Amniotic stem cell (primary cell): ENCODE results near the gene ASPM.

Experiments
- DNase-seq: peaks from one replicate; lab custom pipeline; 2025; lab: John Stamatoyannopoulos, UW

The ASPM gene

DNA sequence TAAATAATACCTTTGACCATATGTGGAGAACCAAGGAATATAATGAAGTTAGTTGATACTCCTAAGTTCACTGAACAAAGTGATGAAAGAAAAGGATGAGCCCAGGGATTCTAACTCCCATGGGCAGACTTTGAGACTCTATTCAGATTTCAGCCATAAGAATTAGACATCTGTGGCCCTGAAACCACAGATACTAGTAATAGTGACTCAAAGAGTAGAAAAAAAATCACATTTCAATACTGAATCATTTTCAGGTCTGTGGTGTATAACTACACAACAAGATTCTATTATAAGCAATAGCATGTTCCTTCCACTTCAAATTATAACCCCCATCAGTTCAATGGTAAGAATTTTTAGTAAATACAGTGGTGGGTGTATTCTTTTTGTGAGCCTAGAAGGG, 63.0 kb downstream of the ASPM start:
- no peak for DNase-seq

- no peak for DNase-seq
Observed at GRCh38 chr1:197081117-197081753, 65.2 kb downstream of the ASPM start.

DNA sequence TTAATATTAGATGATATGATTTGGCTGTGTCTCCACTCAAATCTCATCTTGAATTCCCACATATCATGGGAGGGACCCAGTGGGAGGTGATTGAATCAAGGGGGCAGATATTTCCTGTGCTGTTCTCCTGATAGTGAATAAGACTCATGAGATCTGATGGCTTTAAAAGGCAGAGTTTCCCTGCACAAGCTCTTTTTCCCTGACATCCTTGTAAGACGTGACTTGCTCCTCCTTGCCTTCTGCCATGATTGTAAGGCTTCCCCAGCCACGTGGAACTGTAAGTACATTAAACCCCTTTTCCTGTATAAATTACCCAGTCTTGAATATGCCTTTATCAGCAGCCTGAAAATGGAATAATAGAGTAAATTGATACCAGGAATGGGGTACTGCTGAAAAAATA, 66.1 kb downstream of the ASPM start:
- no peak for DNase-seq

- DNase-seq: no peak
Observed at GRCh38 chr1:197076585-197076984, 69.9 kb downstream of the ASPM start.

GRCh38 chr1:197073978-197074377, 72.5 kb downstream of the ASPM start:
- DNase-seq: no peak

DNA sequence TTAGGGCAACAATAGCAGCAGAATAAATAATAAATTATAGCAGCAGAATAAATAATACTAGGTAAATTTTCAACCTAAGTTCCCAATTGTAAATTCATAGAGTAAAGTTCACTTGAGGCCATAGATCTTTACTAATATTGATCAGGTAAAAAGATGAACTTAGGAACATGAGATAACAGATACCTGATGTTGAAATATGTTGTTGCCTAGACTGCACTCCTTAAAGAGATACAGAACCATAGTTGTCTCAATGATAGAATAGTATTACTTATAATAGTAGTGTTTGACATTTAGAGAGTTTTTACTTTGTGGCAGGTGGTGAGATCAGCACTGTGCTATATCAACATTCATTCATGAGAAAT, 79.0 kb downstream of the ASPM start:
- DNase-seq: no peak

- DNase-seq: no peak
Observed at GRCh38 chr1:197066719-197067456, 79.6 kb downstream of the ASPM start, which contains the start of gene F13B. Gene F13B (minus strand): TSS chr1:197067260. CDS start chr1:197067223, 37 bp downstream.

GRCh38 chr1:197066277-197066676, 80.2 kb downstream of the ASPM start:
- DNase-seq: no peak

DNA sequence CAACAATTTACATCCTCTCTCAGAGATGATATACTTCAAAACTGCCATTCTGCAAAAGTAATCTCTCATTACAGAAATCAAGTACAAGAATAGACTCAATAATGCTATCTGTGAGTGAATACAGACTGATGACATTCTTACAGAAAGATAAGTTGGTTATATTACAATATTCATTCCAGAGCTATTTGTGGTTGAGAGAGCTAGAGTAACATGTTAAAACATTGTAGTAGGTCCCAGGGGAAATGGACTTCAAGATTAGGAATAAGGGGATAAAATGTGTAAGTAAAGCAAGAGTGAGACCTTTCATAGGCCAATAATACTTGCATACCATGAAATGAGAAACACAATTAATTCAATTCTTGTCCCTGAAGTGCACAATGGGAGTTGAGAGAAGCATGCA, 80.9 kb downstream of the ASPM start:
- DNase-seq: peak; percentile 37

- no peak for DNase-seq
Observed at GRCh38 chr1:197063212-197063611, 83.3 kb downstream of the ASPM start.

DNA sequence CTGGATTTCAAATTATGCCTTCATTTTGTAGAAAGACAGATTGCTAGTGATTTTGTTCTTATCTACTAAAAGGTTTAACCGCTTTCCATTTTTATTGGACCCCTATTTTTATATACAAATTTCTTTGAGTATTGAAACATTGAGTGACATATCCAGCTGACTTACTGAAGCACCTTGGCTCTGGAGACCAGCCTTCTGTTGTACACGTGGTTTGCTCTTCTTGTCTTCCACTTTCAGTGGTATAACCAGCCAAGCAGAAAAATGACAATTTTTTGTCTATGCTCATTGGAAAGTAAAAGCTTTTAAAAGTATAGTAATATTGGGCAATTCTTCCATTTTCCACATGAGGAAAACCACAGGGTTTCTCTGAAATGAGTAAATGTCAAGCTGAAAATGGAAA, 83.8 kb downstream of the ASPM start:
- DNase-seq: no peak

GRCh38 chr1:197049100-197049499, 97.4 kb downstream of the ASPM start:
- DNase-seq: no peak

- DNase-seq: no peak
Observed at GRCh38 chr1:197042676-197043341, 103.7 kb downstream of the ASPM start.

GRCh38 chr1:197041486-197042353, 104.7 kb downstream of the ASPM start:
- no peak for DNase-seq

DNA sequence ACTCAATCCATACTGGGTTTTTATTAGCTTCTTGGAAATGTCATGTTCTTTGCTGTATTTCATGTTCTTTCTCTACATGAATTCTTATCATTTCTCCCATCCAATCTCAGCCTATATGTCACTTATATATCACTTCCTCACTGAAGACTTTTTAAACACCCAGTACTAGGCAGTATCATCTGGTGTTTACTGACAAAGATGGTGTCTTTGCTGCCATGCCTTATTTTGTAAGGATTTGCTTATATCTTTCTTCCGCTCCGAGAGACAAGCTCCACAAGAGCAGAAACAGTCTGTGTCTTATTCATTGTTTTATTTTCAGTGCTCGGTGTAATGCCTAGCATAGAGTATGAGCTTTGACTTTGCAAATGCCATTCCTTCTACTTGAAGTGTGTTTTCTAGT, 109.6 kb downstream of the ASPM start:
- no peak for DNase-seq

DNA sequence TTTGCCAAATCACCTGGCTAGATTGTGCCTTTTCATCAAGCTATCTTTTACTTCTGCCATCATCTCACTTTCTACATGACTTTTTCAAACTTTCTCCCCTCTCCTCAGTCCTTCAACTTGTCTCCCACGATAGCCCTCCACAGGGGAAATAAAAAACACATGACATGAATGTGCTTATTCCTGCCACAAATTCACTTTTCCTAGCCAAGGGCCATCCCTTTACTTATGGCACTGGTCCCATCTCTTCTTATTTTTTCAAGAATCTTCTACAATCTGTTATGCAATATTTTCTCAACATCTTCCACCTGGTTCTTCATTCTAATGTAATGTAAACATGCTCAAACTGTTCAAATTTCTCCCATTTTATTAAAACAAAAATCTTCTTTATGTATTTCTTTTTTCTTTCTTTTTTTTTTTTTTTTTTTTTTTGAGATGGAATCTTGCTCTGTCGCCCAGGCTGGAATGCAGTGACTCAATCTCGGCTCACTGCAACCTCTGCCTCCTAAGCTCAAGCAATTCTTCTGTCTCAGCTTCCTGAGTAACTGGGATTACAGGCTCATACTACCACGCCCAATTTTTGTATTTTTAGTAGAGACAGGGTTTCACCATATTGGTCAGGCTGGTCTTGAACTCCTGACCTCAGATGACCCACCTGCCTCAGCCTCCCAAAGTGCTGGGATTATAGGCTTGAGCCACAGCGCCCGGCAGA, 111.7 kb downstream of the ASPM start:
- DNase-seq: peak; percentile 11
